Liver (tissue), 9 donors: ENCODE results near the gene ARHGDIB. TPM values are rescaled to one million over a fixed set of nuclear protein-coding genes. Genes with fewer than 3 reads are reported as not detected.

ENCODE experiments used
- DNase-seq: peaks from one replicate; pipeline ENCODE4 v3.0.0-alpha.2; 2017; ENCODE audit warnings: low spot score
- H3K27ac ChIP-seq, 2 donors: one replicate each; pipeline ENCODE4 v1.7.0; 2013; ENCODE audit warnings: inconsistent platforms in 2 of 2, low read length in 2 of 2, control low read depth in 1 of 2, low read depth in 1 of 2, mild to moderate bottlenecking in 1 of 2
- H3K27me3 ChIP-seq, 4 donors: one replicate each; pipeline versions ENCODE4 v1.6.1 to v1.7.0; 2013; ENCODE audit warnings: low read length in 3 of 4, inconsistent platforms in 1 of 4, mild to moderate bottlenecking in 1 of 4, moderate library complexity in 1 of 4; ENCODE audit not compliant: control insufficient read depth in 4 of 4, insufficient read depth in 4 of 4
- H3K36me3 ChIP-seq, 4 donors: one replicate each; pipeline versions ENCODE4 v1.6.1 to v1.7.0; 2013; ENCODE audit warnings: low read length in 3 of 4, mild to moderate bottlenecking in 3 of 4, low read depth in 1 of 4, moderate library complexity in 1 of 4; ENCODE audit not compliant: control insufficient read depth in 4 of 4, insufficient read depth in 3 of 4
- H3K4me1 ChIP-seq, 4 donors: one replicate each; pipeline versions ENCODE4 v1.6.1 to v1.7.0; 2013; ENCODE audit warnings: low read length in 3 of 4, mild to moderate bottlenecking in 3 of 4, moderate library complexity in 1 of 4; ENCODE audit not compliant: control insufficient read depth in 4 of 4, insufficient read depth in 4 of 4
- H3K4me3 ChIP-seq, 3 donors: one replicate each; pipeline versions ENCODE4 v1.6.1 to v1.7.0; 2013; ENCODE audit warnings: low read length in 3 of 3, control low read depth in 1 of 3, low read depth in 1 of 3, mild to moderate bottlenecking in 1 of 3
- H3K9ac ChIP-seq, 2 donors: one replicate each; pipeline ENCODE4 v1.7.0; 2013; ENCODE audit warnings: low read length in 2 of 2, mild to moderate bottlenecking in 2 of 2, moderate library complexity in 2 of 2, control low read depth in 1 of 2, low read depth in 1 of 2
- H3K9me3 ChIP-seq, 4 donors: one replicate each; pipeline versions ENCODE4 v1.6.1 to v1.7.0; 2013; ENCODE audit warnings: low read length in 3 of 4; ENCODE audit not compliant: control insufficient read depth in 4 of 4
- EGR1 ChIP-seq, 2 donors: IDR thresholded peaks; 2 replicates each; pipeline ENCODE4 v1.6.1; 2016 to 2018; ENCODE audit warnings: antibody characterized with exemption in 2 of 2, low read depth in 2 of 2
- FOXA1 ChIP-seq: IDR thresholded peaks from 2 replicates; pipeline ENCODE4 v1.6.1; 2016; ENCODE audit warnings: antibody characterized with exemption
- FOXA2 ChIP-seq: IDR thresholded peaks from 2 replicates; pipeline ENCODE4 v1.6.1; 2016; ENCODE audit warnings: antibody characterized with exemption
- HNF4A ChIP-seq, 2 donors: conservative IDR thresholded peaks; 2 replicates each; pipeline ENCODE4 v1.6.1; 2016; ENCODE audit warnings: antibody characterized with exemption in 2 of 2, mild to moderate bottlenecking in 2 of 2
- HNF4G ChIP-seq: IDR thresholded peaks from 2 replicates; pipeline ENCODE4 v1.6.1; 2016; ENCODE audit warnings: antibody characterized with exemption
- JUND ChIP-seq, 2 donors: IDR thresholded peaks; 2 replicates each; pipeline ENCODE4 v1.6.1; 2016; ENCODE audit warnings: antibody characterized with exemption in 2 of 2
- NR2F2 ChIP-seq: IDR thresholded peaks from 2 replicates; pipeline ENCODE4 v1.6.1; 2016; ENCODE audit warnings: antibody characterized with exemption
- RAD21 ChIP-seq, 2 donors: IDR thresholded peaks; 2 replicates each; pipeline ENCODE4 v1.6.1; 2016; ENCODE audit warnings: antibody characterized with exemption in 2 of 2, mild to moderate bottlenecking in 2 of 2
- RXRA ChIP-seq, 2 donors: IDR thresholded peaks; 2 replicates each; pipeline ENCODE4 v1.6.1; 2017 to 2018; ENCODE audit warnings: antibody characterized with exemption in 2 of 2, mild to moderate bottlenecking in 1 of 2
- SP1 ChIP-seq: IDR thresholded peaks from 2 replicates; pipeline ENCODE4 v1.6.1; 2018; ENCODE audit warnings: antibody characterized with exemption, mild to moderate bottlenecking
- TAF1 ChIP-seq: conservative IDR thresholded peaks from 2 replicates; pipeline ENCODE4 v1.6.1; 2016; ENCODE audit warnings: antibody characterized with exemption, mild to moderate bottlenecking
- YY1 ChIP-seq: IDR thresholded peaks from 2 replicates; pipeline ENCODE4 v1.6.1; 2016; ENCODE audit warnings: antibody characterized with exemption, mild to moderate bottlenecking
- ZBTB33 ChIP-seq: IDR thresholded peaks from 2 replicates; pipeline ENCODE4 v1.6.1; 2016; ENCODE audit warnings: antibody characterized with exemption
- WGBS: extraction: QIAGEN DNeasy Blood & Tissue Kit; methylation state at CpG from one replicate; pipeline ENCODE4 v1.1.7; 2013; 5-methylcytosine and 5-hydroxymethylcytosine counted together
- polyA plus RNA-seq, 2 donors: library from polyadenylated mRNA; stranded (reverse) in 1 of 2; unstranded in 1 of 2; fragments of 200-250 nt in 1 of 2; fragments of >200 nt in 1 of 2; fragmentation: Nextera tagmentation in 1 of 2; extraction: Ambion mirVana in 1 of 2; gene quantifications; one replicate each; pipeline versions ENCODE4 v1.2.1 to v1.2.3, GENCODE V29; 2013 to 2015
- total RNA-seq, 2 donors: library from RNA; depleted of rRNA; stranded (reverse); fragments of >200 nt; gene quantifications; one replicate each; pipeline ENCODE4 v1.2.3, GENCODE V29; 2014
- TF ChIP-seq, protein P1 (sequence below): IDR thresholded peaks from 2 replicates; pipeline ENCODE4 v1.6.1; 2016; ENCODE audit warnings: antibody characterized with exemption
- TF ChIP-seq, protein P2 (sequence below): fragments of 150-350 bp; IDR thresholded peaks from 2 replicates; pipeline ENCODE4 v1.5.1; 2017; ENCODE audit warnings: improper control_type of control experiment, low read depth, low read length; ENCODE audit not compliant: missing input control
- donor health status: healthy.
- donor health status: healthy.
- donor health status: healthy.
- donor health status: healthy.
- donor health status: healthy.

ARHGDIB gene
- total and polyA plus RNA-seq, 4 donors: 36.3 to 66.9 (median 47.5) TPM

DNA sequence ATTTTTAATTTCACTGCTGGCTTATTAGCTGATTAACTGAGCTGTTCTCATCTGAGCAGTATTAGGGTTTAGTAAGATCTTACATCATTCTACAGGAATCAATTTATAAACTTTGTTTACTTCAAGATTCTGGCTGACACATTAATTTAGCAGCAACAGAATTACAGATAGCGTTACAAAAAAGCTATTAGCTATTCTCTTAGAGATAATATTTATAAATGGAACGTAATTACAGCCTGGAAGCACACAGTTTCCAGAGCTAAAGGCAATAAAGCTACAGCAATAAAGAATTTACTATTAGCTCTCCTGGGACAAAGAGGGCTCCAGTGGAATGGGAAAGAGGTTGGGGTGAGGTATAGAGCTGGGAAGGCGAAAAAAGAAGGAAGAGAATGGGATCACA is 46.1 kb upstream of the ARHGDIB start (continued):
- TF ChIP-seq SP1: no peak
- TF ChIP-seq HNF4G: no peak
- no peak for TF ChIP-seq JUND (IDR thresholded peaks at IDR 0.05)
- no peak for TF ChIP-seq YY1
- TF ChIP-seq, protein P1, sequence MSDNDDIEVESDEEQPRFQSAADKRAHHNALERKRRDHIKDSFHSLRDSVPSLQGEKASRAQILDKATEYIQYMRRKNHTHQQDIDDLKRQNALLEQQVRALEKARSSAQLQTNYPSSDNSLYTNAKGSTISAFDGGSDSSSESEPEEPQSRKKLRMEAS: no peak
- no peak for TF ChIP-seq HNF4A (conservative IDR thresholded peaks at IDR 0.05)
- no peak for TF ChIP-seq EGR1 (IDR thresholded peaks at IDR 0.05; ENCODE audit: low read depth in 2 of 2)
- TF ChIP-seq ZBTB33: no peak
- no peak for TF ChIP-seq RXRA (IDR thresholded peaks at IDR 0.05)
- TF ChIP-seq RAD21 (IDR thresholded peaks at IDR 0.05): no peak

DNA sequence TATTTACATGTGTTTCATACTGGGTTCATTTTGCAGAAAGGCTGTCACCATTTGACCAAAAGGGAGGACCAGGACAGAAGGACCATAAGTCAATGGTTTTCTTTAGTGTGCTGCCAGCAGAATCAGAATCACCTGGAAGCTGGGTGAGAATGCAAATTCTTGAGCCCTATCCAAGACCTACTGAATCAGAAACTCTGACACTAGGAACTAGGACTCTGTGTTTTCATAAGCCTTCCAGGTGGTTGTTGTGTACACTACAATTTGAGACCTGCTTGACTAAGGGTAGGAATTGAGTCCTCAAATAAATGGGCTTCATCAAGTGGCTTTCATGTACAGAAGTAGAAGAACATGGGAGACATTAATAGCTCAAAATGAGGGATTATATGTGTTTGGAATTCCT is 43.7 kb upstream of the ARHGDIB start:
- no peaks in the 10 kb centered on the region for H3K9me3 ChIP-seq
- H3K36me3 ChIP-seq: no peaks in the 10 kb centered on the region
- H3K4me3 ChIP-seq: no peak overlapping the region
- no peak for TF ChIP-seq FOXA2
- TF ChIP-seq HNF4G: no peak
- TF ChIP-seq JUND (IDR thresholded peaks at IDR 0.05): no peak
- no peak for TF ChIP-seq NR2F2
- no peak for TF ChIP-seq HNF4A (conservative IDR thresholded peaks at IDR 0.05)
- no peak for TF ChIP-seq RXRA (IDR thresholded peaks at IDR 0.05)
- TF ChIP-seq FOXA1: no peak
- no peak for TF ChIP-seq TAF1
- TF ChIP-seq EGR1 (IDR thresholded peaks at IDR 0.05; ENCODE audit: low read depth in 2 of 2): no peak
- no peak for TF ChIP-seq ZBTB33
- H3K9ac ChIP-seq: no peak overlapping the region
- H3K27ac ChIP-seq: no peak overlapping the region
- DNase-seq: no peak
- H3K4me1 ChIP-seq: peaks cover 0 to 2% (median 0%) of the 10 kb centered on the region in 4 donors
- H3K27me3 ChIP-seq: peaks cover 0 to 6% (median 2%) of the 10 kb centered on the region in 4 donors

DNA sequence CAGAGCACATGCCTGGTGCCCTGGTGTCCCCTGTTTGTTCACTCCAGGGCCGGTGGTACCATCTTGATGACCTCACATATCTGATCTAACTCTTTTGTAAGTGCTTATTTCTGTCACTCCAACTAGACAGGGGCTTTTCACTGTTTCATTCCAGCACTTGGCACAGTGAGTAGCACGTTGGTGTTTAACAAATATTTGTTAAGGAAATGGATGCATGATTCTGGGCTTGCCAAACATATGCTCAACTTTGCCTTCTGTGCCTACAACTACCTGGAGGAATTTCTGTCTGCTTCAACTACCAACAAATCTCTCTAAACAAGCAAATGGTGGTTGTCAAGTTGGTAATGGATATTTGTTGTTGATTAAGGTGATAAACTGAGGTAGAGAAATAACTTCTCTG is 43.0 kb upstream of the ARHGDIB start:
- no peak overlapping the region for H3K9ac ChIP-seq
- H3K27ac ChIP-seq: no peak overlapping the region
- peaks cover 0 to 2% (median 0%) of the 10 kb centered on the region in 4 donors for H3K4me1 ChIP-seq
- 52% methylated on average over 2 of the region's 2 CpGs for WGBS
- no peak for DNase-seq
- H3K4me3 ChIP-seq: no peak overlapping the region
- peaks cover 0 to 6% (median 2%) of the 10 kb centered on the region in 4 donors for H3K27me3 ChIP-seq
- H3K36me3 ChIP-seq: no peaks in the 10 kb centered on the region
- no peaks in the 10 kb centered on the region for H3K9me3 ChIP-seq
- TF ChIP-seq HNF4A (conservative IDR thresholded peaks at IDR 0.05) (no peak), YY1 (no peak), HNF4G (no peak), FOXA2 (no peak)
- TF ChIP-seq, protein P2, sequence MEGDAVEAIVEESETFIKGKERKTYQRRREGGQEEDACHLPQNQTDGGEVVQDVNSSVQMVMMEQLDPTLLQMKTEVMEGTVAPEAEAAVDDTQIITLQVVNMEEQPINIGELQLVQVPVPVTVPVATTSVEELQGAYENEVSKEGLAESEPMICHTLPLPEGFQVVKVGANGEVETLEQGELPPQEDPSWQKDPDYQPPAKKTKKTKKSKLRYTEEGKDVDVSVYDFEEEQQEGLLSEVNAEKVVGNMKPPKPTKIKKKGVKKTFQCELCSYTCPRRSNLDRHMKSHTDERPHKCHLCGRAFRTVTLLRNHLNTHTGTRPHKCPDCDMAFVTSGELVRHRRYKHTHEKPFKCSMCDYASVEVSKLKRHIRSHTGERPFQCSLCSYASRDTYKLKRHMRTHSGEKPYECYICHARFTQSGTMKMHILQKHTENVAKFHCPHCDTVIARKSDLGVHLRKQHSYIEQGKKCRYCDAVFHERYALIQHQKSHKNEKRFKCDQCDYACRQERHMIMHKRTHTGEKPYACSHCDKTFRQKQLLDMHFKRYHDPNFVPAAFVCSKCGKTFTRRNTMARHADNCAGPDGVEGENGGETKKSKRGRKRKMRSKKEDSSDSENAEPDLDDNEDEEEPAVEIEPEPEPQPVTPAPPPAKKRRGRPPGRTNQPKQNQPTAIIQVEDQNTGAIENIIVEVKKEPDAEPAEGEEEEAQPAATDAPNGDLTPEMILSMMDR: no peak
